SK-N-SH treated with all-trans-retinoic acid at 6 μM for 48 hours (cell line): Measurements from ENCODE around the gene RUFY3.

Experiments
- ATAC-seq: fragments of 200-7000 bp; cut with Tn5 transposase; 3 replicates; pipeline ENCODE4 v1.9.1; 2020; ENCODE audit warnings: mild to moderate bottlenecking, moderate library complexity
- BACH2 ChIP-seq: fragments of 250-450 bp; sonication (Bioruptor Pico); IDR thresholded peaks from 2 replicates; pipeline ENCODE4 v1.9.0; 2021; ENCODE audit warnings: mild to moderate bottlenecking, borderline replicate concordance
- CSDC2 ChIP-seq: fragments of 250-450 bp; sonication (Bioruptor Pico); IDR thresholded peaks from 2 replicates; pipeline ENCODE4 v1.5.0; 2020; ENCODE audit warnings: mild to moderate bottlenecking, moderate library complexity
- ESRRG ChIP-seq: fragments of 250-450 bp; sonication (Bioruptor Pico); IDR thresholded peaks from 2 replicates; pipeline ENCODE4 v1.6.1; 2021; ENCODE audit warnings: mild to moderate bottlenecking
- GLIS3 ChIP-seq: fragments of 250-450 bp; sonication (Bioruptor Pico); IDR thresholded peaks from 2 replicates; pipeline ENCODE4 v1.5.0; 2020; ENCODE audit warnings: mild to moderate bottlenecking, moderate library complexity
- OSR1 ChIP-seq: fragments of 250-450 bp; sonication (Bioruptor Pico); IDR thresholded peaks from 2 replicates; pipeline ENCODE4 v1.8.0; 2022; ENCODE audit warnings: moderate library complexity, mild to moderate bottlenecking, inconsistent platforms
- RARB ChIP-seq: fragments of 250-450 bp; sonication (Bioruptor Pico); IDR thresholded peaks from 2 replicates; pipeline ENCODE4 v1.8.0; 2021; ENCODE audit warnings: mild to moderate bottlenecking, moderate library complexity
- SNAI2 ChIP-seq: fragments of 250-450 bp; sonication (Bioruptor Pico); IDR thresholded peaks from 2 replicates; pipeline ENCODE4 v1.5.0; 2020; ENCODE audit warnings: mild to moderate bottlenecking, moderate library complexity
- TCF4 ChIP-seq: fragments of 250-450 bp; sonication (Bioruptor Pico); IDR thresholded peaks from 2 replicates; pipeline ENCODE4 v1.8.0; 2021; ENCODE audit warnings: mild to moderate bottlenecking, moderate library complexity, borderline replicate concordance
- TOX ChIP-seq: fragments of 250-450 bp; sonication (Bioruptor Pico); IDR thresholded peaks from 2 replicates; pipeline ENCODE4 v1.8.0; 2021; ENCODE audit warnings: mild to moderate bottlenecking, moderate library complexity, borderline replicate concordance
- ZC3H10 ChIP-seq: fragments of 250-450 bp; sonication (Bioruptor Pico); IDR thresholded peaks from 2 replicates; pipeline ENCODE4 v1.5.1; 2021; ENCODE audit warnings: mild to moderate bottlenecking, moderate library complexity
- ZFP3 ChIP-seq: fragments of 250-450 bp; sonication (Bioruptor Pico); IDR thresholded peaks from 2 replicates; pipeline ENCODE4 v1.5.0; 2020; ENCODE audit warnings: mild to moderate bottlenecking, moderate library complexity
- ZFP30 ChIP-seq: fragments of 450-650 bp; formaldehyde crosslinking; IDR thresholded peaks from 2 replicates; pipeline ENCODE4 v1.5.0; 2022; ENCODE audit warnings: mild to moderate bottlenecking, moderate library complexity
- ZNF565 ChIP-seq: fragments of 450-650 bp; formaldehyde crosslinking; conservative IDR thresholded peaks from 2 replicates; pipeline ENCODE4 v1.5.0; 2020; ENCODE audit warnings: low read depth, mild to moderate bottlenecking, moderate library complexity
- ZNF70 ChIP-seq: fragments of 450-650 bp; formaldehyde crosslinking; IDR thresholded peaks from 2 replicates; pipeline ENCODE4 v1.5.0; 2020; ENCODE audit warnings: mild to moderate bottlenecking, moderate library complexity
- ZNF8 ChIP-seq: fragments of 450-650 bp; formaldehyde crosslinking; IDR thresholded peaks from 2 replicates; pipeline ENCODE4 v1.5.0; 2020; ENCODE audit warnings: mild to moderate bottlenecking, moderate library complexity
- TF ChIP-seq, protein P1 (sequence below): fragments of 250-450 bp; sonication (Bioruptor Pico); IDR thresholded peaks from 2 replicates; pipeline ENCODE4 v1.5.1; 2021; ENCODE audit warnings: mild to moderate bottlenecking, moderate library complexity
- TF ChIP-seq, protein P2 (sequence below): fragments of 250-450 bp; sonication (Bioruptor Pico); IDR thresholded peaks from 2 replicates; pipeline ENCODE4 v1.5.0; 2020; ENCODE audit warnings: mild to moderate bottlenecking, moderate library complexity
- TF ChIP-seq, protein P3 (sequence below): fragments of 250-450 bp; sonication (Bioruptor Pico); IDR thresholded peaks from 2 replicates; pipeline ENCODE4 v1.8.0; 2020; ENCODE audit warnings: mild to moderate bottlenecking, moderate library complexity, borderline replicate concordance
- TF ChIP-seq, protein P4 (sequence below): fragments of 250-450 bp; sonication (Bioruptor Pico); IDR thresholded peaks from 2 replicates; pipeline ENCODE4 v1.8.0; 2021; ENCODE audit warnings: low read depth, mild to moderate bottlenecking, moderate library complexity, borderline replicate concordance
- TF ChIP-seq, protein P5 (sequence below): fragments of 250-450 bp; sonication (Bioruptor Pico); IDR thresholded peaks from 2 replicates; pipeline ENCODE4 v1.5.1; 2020; ENCODE audit warnings: low read depth, mild to moderate bottlenecking, moderate library complexity

The RUFY3 gene

DNA sequence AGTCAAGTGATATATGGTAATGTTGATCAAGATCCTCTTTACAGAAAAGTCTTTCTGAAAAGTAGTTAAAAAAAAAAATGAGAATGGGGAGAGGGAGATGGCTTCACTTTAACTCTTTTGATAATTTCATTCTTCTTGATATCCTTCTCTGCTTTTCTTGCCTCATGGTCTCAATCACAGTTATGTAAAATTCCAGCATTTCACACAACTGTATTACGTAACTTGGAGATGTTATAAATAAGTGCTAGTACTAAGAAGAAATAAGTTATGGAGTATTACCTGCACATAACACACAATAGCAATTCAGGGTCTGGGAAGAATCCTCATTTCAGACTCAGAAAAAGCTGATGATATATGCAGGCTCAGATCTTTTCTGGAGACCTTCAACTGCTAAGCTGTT lies 22.0 kb downstream of the RUFY3 start:
- no peak for ATAC-seq
- TF ChIP-seq, protein P1, sequence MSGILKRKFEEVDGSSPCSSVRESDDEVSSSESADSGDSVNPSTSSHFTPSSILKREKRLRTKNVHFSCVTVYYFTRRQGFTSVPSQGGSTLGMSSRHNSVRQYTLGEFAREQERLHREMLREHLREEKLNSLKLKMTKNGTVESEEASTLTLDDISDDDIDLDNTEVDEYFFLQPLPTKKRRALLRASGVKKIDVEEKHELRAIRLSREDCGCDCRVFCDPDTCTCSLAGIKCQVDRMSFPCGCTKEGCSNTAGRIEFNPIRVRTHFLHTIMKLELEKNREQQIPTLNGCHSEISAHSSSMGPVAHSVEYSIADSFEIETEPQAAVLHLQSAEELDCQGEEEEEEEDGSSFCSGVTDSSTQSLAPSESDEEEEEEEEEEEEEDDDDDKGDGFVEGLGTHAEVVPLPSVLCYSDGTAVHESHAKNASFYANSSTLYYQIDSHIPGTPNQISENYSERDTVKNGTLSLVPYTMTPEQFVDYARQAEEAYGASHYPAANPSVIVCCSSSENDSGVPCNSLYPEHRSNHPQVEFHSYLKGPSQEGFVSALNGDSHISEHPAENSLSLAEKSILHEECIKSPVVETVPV (CRISPR knock-in tag), result no peak
- TF ChIP-seq, protein P2, sequence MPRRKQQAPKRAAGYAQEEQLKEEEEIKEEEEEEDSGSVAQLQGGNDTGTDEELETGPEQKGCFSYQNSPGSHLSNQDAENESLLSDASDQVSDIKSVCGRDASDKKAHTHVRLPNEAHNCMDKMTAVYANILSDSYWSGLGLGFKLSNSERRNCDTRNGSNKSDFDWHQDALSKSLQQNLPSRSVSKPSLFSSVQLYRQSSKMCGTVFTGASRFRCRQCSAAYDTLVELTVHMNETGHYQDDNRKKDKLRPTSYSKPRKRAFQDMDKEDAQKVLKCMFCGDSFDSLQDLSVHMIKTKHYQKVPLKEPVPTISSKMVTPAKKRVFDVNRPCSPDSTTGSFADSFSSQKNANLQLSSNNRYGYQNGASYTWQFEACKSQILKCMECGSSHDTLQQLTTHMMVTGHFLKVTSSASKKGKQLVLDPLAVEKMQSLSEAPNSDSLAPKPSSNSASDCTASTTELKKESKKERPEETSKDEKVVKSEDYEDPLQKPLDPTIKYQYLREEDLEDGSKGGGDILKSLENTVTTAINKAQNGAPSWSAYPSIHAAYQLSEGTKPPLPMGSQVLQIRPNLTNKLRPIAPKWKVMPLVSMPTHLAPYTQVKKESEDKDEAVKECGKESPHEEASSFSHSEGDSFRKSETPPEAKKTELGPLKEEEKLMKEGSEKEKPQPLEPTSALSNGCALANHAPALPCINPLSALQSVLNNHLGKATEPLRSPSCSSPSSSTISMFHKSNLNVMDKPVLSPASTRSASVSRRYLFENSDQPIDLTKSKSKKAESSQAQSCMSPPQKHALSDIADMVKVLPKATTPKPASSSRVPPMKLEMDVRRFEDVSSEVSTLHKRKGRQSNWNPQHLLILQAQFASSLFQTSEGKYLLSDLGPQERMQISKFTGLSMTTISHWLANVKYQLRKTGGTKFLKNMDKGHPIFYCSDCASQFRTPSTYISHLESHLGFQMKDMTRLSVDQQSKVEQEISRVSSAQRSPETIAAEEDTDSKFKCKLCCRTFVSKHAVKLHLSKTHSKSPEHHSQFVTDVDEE, result no peak
- TF ChIP-seq ZFP30 (CRISPR knock-in tag), result no peak
- TF ChIP-seq ZFP3 (CRISPR knock-in tag), result no peak
- no peak for TF ChIP-seq ZNF70 (CRISPR knock-in tag)
- no peak for TF ChIP-seq TOX
- TF ChIP-seq SNAI2 (CRISPR knock-in tag), result no peak
- TF ChIP-seq ESRRG (CRISPR knock-in tag), result no peak
- TF ChIP-seq BACH2 (CRISPR knock-in tag), result no peak
- TF ChIP-seq RARB (CRISPR knock-in tag), result no peak
- TF ChIP-seq, protein P3, sequence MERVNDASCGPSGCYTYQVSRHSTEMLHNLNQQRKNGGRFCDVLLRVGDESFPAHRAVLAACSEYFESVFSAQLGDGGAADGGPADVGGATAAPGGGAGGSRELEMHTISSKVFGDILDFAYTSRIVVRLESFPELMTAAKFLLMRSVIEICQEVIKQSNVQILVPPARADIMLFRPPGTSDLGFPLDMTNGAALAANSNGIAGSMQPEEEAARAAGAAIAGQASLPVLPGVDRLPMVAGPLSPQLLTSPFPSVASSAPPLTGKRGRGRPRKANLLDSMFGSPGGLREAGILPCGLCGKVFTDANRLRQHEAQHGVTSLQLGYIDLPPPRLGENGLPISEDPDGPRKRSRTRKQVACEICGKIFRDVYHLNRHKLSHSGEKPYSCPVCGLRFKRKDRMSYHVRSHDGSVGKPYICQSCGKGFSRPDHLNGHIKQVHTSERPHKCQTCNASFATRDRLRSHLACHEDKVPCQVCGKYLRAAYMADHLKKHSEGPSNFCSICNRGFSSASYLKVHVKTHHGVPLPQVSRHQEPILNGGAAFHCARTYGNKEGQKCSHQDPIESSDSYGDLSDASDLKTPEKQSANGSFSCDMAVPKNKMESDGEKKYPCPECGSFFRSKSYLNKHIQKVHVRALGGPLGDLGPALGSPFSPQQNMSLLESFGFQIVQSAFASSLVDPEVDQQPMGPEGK (CRISPR knock-in tag), result no peak
- TF ChIP-seq GLIS3 (CRISPR knock-in tag), result no peak
- TF ChIP-seq, protein P4, sequence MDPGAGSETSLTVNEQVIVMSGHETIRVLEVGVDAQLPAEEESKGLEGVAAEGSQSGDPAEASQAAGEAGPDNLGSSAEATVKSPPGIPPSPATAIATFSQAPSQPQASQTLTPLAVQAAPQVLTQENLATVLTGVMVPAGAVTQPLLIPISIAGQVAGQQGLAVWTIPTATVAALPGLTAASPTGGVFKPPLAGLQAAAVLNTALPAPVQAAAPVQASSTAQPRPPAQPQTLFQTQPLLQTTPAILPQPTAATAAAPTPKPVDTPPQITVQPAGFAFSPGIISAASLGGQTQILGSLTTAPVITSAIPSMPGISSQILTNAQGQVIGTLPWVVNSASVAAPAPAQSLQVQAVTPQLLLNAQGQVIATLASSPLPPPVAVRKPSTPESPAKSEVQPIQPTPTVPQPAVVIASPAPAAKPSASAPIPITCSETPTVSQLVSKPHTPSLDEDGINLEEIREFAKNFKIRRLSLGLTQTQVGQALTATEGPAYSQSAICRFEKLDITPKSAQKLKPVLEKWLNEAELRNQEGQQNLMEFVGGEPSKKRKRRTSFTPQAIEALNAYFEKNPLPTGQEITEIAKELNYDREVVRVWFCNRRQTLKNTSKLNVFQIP (CRISPR knock-in tag), result no peak
- TF ChIP-seq ZC3H10 (CRISPR knock-in tag), result no peak
- no peak for TF ChIP-seq OSR1
- TF ChIP-seq TCF4 (CRISPR knock-in tag), result no peak
- TF ChIP-seq ZNF565 (CRISPR knock-in tag), result no peak
- no peak for TF ChIP-seq ZNF8 (CRISPR knock-in tag)
- TF ChIP-seq CSDC2 (CRISPR knock-in tag), result no peak

DNA sequence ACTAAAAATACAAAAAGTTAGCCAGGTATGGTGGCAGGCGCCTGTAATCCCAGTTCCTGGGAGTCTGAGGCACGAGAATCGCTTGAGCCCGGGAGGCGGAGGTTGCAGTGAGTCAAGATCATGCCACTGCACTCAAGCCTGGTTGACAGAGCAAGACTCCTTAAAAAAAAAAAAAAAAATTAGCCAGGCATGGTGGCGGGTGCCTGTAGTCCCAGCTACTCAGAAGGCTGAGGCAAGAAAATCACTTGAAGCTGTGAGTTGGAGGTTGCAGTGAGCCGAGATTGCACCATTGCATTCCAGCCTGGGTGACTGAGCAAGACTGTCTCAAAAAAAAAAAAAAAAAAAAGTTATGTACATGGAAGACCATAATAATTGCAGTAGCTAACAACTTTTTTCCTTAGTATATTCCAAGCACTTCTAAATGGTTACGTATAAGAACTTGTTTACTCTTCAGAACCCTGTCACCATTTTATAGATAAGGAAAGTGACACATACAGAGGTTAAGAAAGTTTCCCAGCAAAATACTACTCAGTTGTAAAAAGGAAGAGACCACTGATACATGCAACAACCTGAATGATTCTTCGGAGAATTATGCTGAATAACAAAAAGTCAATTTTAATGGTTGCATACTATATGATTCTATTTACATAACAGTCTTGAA lies 24.5 kb downstream of the RUFY3 start:
- no peak for TF ChIP-seq OSR1
- TF ChIP-seq CSDC2 (CRISPR knock-in tag), result no peak
- TF ChIP-seq RARB (CRISPR knock-in tag), result no peak
- TF ChIP-seq, protein P4 (CRISPR knock-in tag), result no peak
- TF ChIP-seq, protein P5, sequence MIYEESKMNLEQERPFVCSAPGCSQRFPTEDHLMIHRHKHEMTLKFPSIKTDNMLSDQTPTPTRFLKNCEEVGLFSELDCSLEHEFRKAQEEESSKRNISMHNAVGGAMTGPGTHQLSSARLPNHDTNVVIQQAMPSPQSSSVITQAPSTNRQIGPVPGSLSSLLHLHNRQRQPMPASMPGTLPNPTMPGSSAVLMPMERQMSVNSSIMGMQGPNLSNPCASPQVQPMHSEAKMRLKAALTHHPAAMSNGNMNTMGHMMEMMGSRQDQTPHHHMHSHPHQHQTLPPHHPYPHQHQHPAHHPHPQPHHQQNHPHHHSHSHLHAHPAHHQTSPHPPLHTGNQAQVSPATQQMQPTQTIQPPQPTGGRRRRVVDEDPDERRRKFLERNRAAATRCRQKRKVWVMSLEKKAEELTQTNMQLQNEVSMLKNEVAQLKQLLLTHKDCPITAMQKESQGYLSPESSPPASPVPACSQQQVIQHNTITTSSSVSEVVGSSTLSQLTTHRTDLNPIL (CRISPR knock-in tag), result no peak
- no peak for TF ChIP-seq ZC3H10 (CRISPR knock-in tag)
- TF ChIP-seq ZFP3 (CRISPR knock-in tag), result no peak
- no peak for TF ChIP-seq SNAI2 (CRISPR knock-in tag)
- no peak for TF ChIP-seq ESRRG (CRISPR knock-in tag)
- no peak for TF ChIP-seq ZNF8 (CRISPR knock-in tag)
- TF ChIP-seq GLIS3 (CRISPR knock-in tag), result no peak
- no peak for TF ChIP-seq ZNF565 (CRISPR knock-in tag)
- TF ChIP-seq, all 23 proteins: peak for 0

More for the DNA sequence above, 24.5 kb downstream of the RUFY3 start:
- no peak for ATAC-seq
